Body of pancreas (tissue), 4 donors: Measurements from ENCODE around the gene FOXK1.

Experiments
- CTCF ChIP-seq, 7 experiments: fragments of 450-650 bp in 4 of 7; fragments of 200-600 bp in 3 of 7; sonication (generic) in 3 of 7; IDR thresholded peaks; one replicate each; pipeline ENCODE4 v1.5.1; 2016 to 2019; ENCODE audit warnings: antibody characterized with exemption in 7 of 7
- POLR2A ChIP-seq, 3 donors: fragments of 450-650 bp; IDR thresholded peaks; one replicate each; pipeline ENCODE4 v1.6.1; 2016; ENCODE audit warnings: antibody characterized with exemption in 3 of 3, mild to moderate bottlenecking in 2 of 3

GRCh38 chr7:4683043-4683883, 1.2 kb downstream of the FOXK1 start:
- TF ChIP-seq CTCF (IDR thresholded peaks at IDR 0.05) (no peak), POLR2A (IDR thresholded peaks at IDR 0.05) (no peak)
